Measurements from ENCODE around the gene TRIM24.

DNA sequence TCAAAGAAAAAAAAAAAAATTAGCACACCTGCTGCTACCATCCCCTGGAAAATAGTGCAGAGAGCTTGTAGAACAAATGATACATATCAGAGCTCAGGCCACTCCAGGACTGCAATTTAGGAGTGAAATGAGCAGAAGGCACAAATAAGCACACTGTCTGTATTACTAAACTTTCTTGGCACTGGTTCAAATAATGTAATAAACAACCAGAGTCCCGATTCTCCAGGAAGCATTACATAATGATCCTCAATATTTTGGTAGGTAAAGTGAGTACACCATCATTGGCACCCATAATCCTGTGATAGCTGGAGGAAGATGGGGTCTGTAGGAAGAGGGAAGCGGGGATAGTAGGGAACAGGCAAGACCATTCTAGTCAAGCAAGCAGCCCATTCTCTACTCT lies 166.8 kb downstream of the TRIM24 start:
- TF ChIP-seq, protein P1, sequence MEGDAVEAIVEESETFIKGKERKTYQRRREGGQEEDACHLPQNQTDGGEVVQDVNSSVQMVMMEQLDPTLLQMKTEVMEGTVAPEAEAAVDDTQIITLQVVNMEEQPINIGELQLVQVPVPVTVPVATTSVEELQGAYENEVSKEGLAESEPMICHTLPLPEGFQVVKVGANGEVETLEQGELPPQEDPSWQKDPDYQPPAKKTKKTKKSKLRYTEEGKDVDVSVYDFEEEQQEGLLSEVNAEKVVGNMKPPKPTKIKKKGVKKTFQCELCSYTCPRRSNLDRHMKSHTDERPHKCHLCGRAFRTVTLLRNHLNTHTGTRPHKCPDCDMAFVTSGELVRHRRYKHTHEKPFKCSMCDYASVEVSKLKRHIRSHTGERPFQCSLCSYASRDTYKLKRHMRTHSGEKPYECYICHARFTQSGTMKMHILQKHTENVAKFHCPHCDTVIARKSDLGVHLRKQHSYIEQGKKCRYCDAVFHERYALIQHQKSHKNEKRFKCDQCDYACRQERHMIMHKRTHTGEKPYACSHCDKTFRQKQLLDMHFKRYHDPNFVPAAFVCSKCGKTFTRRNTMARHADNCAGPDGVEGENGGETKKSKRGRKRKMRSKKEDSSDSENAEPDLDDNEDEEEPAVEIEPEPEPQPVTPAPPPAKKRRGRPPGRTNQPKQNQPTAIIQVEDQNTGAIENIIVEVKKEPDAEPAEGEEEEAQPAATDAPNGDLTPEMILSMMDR (IDR thresholded peaks at IDR 0.05) = no peak
- no peak for TF ChIP-seq POLR2AphosphoS5 (IDR thresholded peaks at IDR 0.05)

Measured in gastroesophageal sphincter (tissue), 3 donors.